ENCODE data around the gene SEMA6A.
"Not testable (repeated sequence)": the region's sequence is repeated elsewhere in the genome, so short reads cannot be mapped to it uniquely, and the experiment has no call there.

Gene SEMA6A

DNA sequence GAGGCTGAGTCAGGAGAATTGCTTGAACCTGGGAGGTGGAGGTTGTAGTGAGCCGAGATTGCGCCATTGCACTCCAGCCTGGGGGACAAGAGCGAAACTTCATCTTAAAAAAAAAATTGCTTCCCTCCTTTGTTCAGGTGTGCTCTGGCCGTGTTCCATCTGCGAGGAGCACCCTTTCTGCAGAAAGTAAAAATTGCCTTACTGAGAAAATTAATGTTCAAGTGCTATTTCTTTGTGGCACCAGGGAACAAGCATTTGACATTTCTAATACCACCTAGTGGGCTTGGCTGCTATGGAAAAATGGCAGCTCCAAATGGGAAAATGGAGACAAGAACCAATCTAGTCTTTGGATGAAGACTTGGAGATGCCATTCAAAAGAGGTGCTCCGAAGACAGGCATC, 29.2 kb downstream of the SEMA6A start:
- DNase-seq, result not testable (repeated sequence)

DNA sequence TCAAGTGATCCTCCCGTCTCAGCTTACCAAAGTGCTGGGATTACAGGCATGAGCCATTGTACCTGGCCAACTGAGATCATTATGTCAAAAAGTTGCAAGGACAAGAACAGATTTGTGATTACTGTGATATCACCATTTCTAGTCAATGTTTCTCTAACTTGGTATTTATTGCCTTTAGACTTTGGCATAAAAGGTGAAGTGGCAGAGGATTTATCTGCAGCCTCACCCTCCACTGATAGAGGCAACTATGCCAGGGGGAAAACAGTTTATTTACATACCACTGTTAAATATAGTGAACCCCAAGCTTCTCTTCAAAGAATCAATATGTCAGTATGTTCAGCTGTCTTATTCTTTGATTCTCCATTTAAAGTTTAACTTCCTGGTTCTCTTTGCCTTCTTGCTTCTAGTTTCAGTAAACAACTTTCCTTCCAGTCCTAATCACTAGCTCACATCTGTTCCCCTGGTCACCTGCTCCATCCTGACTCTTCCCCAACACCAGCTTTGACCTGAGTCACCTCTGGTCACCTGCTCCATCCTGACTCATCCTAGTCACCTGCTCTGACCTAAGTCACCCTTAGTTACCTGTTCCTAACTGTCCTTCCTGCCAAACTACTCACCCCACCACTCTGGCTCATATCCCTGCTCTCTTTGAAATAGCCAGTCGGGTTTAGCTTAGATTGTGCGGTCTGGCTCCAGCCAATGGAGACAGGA, 29.9 kb downstream of the SEMA6A start:
- DNase-seq, result no peak

DNA sequence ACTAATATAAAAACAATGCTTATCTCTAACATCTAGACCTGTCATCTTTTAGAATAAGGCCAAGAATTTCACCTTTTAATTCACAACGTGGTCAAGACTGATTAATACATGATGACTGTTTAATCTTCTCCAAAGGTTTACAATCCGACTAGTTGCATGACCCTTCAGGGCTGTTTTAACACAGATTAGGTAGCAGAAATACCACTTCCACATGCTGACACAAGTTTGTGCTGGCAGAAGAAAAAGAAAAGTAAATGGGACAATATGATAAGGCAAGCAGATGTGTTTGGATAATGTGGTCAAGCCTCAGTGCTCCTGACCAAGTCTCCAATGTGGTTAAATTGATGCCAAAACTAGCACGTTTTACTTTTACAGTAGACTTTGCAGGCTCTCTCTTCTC, 31.1 kb downstream of the SEMA6A start:
- no peak for DNase-seq

DNA sequence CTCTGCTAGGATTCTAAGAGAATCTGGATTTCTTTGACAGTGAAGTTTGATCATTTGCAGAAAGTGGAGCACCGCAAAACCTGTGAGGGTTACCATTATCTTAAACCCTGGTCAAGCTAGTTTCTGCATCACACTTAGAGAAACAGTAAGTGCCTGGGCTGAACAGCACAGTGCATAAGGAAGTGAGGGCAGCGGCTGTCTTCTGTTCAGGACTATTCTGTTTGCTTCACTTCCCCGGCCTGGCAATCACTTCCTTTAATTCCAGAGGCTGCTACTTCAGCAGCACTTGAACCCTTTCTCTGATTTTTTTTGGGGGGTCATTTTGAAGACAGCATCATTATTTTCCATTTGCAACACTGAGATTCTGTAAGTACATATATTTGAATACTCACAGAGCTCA, 32.0 kb downstream of the SEMA6A start:
- no peak for DNase-seq

DNA sequence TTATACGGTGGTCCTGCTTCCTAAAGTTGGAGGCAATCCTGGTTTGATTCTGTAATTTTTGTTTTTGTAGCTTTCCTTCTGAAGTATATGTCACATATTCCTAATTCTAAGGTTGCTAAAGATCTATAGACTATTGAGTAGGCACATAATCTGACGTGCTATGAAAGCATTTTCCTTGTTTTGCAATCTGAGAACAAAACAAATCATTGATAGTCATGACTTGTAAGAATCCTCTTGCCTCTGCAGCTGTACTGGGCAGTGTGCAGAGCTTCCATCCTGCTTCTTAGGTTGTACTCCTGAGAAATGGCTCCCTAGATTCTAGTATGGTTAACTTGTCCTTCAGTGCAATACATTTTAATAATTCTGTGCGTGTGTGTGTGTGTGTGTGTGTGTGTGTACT, 35.4 kb downstream of the SEMA6A start:
- no peak for DNase-seq

DNA sequence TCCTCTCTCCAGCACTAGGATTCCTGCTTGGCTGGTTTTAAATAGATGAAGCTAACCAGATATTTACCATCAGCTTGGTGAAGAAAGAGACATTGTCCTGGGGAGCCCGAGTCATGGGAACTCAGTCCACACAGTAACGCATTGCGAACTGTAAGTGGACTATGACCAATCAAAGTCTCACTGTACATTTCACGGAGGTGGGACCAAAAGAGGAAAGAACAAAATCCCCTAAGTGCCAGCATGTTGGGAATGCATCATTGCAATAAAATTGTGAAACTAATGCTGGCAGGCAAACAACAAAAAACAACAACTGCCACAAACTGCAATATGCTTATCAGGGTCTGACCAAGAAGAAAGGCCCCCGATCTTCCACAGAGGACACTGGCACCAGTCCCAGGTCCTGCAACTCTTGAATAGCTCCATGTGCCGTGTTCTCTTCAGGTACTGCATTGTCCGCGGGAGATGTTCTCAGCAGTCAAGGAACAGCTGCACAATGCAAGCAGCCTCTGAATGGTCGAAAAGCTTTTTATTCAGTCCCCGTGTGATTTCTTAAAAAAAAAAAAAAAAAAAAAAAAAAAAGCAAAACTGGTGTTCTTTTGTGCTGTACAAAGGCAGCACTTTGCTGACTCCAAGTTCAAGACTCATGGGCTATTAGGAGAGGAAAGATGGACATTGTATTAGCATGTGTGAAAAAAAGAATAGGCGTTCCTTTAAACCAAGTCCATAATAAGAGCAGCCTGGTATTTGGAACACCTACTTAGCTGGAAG, 38.1 kb downstream of the SEMA6A start:
- no peak for DNase-seq

DNA sequence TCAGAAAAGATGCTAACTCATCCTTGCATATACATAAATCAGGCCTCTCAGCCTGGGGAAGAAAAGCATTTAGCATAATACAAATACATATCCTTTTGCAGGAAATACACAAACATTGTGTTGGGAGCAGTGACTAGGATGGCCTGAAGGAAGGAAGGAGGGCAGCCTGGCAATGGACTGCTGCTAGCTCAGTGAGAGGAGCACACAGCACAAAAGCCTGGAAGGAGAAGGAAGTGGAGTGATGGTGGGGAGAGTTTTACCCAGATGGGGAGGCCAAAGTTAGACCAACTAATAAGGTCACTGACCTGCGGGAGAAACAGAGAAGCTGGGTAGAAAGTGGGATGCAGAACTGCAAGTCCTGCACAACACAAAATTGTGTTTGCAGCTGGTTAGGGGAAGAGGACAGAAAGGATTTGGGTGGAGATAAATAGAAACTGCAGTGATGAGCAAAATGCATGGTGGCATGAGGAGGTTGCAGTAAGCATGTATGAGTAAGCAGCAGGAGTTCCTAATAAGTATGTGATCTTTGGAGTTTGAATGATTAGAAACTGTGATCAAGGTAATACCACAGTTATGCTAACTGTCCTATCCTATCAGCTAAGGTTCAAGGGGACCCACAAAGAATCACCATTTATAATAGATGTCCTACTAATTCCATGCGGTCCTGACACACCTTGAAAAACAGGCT, 39.5 kb downstream of the SEMA6A start:
- DNase-seq, result no peak

DNA sequence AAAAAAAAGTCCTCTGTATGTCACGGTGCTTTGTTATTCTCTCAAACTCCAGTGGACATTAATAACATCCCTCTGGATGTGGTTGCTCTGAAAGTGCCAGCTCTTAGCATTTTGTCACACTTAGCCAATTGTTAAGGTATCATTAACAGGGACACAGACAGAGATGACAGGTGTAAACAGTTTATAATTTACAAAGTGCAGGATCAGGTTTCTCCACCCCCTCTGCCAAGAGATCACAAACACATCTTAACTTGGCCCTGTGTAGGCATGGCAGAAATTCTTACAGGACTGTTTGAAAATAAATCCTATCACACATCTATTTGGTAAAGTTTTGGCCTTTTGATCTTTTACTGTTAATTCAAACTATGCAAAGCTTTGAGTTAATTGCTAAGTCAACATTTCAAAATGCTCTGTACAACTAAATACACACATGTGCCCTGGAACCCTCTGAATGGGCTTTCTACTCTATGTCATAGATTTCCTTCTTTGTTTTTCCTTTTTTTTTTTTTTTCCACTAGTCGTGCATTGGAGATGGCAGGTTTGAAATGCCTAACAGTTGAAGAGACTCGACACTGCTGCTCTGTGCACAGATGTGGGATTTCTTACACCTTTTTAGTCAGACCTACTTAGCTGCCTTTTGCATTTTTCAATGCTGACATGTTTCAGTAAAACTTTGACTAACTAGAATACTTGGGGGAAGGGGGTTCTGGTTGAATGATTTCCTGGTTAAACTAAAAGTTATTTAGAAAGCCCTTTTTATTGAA, 41.7 kb downstream of the SEMA6A start:
- peak; percentile 52 for DNase-seq

DNA sequence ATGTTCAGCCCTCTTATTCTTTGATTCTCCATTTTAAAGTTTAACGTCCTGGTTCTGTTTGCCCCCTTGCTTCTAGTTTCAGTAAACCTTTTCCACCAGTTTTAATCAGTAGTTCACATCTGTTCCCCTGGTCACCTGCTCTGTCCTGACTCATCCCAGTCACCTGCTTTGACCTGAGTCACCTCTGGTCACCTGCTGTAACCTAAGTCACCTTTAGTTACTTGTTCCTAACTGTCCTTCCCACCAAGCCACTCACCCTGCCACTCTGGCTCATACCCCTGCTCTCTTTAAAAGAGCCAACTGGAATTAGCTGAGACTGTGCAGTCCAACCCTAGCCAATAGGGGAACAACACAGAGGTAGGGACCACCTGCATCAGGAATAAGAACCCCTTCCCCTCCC, 43.0 kb downstream of the SEMA6A start:
- no peak for DNase-seq

DNA sequence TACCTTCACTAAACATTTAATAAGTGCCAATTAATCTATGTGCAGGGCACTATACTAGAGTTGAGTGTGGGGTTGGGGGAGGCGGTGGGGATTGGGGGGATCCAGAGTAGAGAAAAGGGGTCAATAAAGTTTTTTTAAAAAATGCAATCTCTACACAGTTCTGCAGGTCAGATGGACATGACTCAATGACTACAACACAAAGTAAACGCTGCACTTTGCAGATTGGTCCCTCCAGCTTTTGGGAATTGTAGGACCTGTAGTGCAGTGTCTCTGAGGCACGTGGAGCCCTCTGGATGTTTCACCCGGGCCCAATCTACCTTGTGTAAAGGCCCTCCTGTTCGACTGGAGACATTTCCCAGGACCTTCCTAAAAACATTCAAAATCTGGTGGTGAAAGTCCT, 43.5 kb downstream of the SEMA6A start:
- DNase-seq, result no peak

DNA sequence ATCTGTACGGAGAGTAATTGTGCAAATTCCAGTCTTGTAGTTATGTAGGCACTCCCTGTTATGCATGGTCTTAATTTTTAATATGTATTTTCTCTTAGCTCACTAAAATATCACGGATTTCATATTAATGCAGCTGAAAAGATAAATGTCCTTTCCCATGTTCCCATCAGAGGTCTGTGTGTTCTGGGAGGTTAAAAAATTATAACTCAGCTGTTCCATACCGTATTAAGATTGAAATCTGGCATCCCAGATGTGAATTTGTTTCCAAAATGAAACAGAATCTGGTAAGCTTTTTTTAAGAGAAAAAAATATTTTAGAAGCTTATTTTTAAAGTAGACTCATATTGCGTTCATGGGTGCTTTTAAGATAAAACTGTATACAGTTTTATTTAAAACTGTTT, 44.3 kb downstream of the SEMA6A start:
- DNase-seq, result no peak

DNA sequence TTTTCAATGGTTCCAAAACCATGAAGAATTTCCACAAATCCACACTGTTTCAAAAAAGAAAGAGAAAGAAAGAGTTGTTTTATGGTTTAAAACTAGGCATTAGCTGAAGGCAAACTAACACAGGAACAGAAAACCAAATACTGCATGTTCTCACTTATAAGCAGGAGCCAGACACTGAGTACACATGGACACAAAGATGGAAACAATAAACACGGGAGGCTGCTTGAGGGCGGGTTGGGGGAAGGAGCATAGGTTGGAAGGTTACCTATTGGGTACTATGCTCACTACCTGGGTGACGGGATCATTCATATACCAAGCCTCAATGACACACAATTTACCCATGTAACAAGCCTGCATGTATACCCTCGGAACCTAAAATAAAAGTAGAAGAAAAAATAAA, 45.0 kb downstream of the SEMA6A start:
- no peak for DNase-seq

DNA sequence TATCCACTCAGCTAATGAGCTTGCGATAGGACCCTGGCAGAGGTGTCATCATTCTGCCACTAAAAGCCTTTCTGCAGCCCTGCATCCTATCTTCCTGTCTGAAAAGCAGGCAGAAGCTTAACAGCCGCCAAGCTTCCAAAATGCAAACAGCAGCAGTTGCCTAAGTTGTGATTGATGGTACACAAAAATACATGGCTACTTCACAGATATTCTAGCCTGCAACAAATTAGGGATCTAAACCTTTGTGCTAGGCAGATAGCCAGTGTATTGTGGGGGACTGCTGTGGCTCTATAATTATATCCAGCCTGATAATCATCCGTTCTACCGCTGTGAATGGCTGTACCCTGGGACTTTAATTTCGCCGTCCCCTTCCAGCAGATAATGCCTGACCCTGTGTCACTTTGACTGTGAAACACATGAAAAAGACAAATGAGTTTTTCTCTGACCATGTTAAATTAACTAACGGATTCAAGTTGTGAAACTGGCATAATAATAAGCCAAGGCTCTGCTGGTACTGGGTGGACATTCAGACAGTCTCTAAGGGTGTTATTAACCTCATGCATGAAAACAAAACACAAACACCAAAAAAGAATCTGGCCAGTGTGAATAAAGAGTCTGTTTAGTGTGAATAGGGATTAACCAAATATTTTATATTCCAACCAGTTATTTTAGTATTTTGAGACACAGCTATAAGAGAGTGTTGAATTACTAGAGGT, 45.9 kb downstream of the SEMA6A start:
- DNase-seq, result no peak

DNA sequence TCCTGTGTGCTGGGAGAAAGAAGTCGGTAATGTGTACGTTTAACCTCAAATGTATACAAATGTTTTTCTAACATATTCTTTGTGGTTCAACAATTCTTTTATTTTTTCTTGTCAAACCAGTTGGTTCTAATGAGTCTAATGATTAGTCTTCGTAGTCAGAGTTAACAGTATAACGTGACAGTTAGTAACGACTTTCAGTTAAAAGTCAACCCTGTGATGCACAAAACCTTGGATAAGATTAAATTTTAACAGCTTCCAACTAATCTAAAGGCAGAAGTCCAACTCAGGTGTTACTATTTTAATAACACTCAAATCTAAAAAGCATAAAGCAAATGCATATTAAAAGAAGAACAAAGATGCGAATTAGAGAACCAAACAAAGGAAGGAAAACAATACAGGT, 47.0 kb downstream of the SEMA6A start:
- no peak for DNase-seq

DNA sequence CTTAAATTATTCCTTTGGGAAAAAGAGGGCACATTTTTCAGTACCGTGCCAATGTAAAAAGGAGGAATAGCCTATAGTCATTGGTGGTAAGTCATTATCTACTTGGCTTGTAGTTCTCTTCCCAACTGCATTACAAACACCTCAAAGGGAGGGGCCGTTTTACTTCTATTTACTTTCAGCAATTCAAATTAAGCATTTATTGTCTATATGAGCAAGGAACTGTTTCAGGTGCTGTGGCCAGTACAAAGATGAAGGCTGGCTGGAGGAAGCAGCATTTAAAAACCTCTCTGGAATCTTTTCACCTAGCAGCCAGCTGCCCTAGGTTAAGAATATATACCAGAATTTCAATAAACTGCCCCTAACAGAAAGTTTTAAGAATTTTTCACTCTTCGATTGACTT, 48.9 kb downstream of the SEMA6A start:
- no peak for DNase-seq

DNA sequence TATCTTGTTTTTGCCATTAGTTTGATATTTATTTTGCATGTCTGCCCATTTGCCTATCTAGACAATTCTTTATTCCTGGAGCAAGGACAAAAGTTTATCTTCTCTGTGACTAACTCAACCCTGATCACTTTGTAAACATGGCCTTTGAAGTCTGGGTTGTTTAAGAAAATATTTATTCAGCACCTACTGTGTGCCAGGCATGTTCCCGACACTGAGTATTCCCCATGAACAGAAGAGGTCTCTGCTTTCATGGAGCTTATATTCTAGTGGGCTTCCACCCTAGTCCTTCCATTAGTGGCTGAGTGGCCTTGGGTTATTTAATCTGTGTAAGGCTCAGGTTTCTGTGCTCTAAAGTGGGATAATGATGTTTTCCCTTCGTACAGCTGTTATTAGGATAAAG, 49.7 kb downstream of the SEMA6A start:
- DNase-seq, result no peak

DNA sequence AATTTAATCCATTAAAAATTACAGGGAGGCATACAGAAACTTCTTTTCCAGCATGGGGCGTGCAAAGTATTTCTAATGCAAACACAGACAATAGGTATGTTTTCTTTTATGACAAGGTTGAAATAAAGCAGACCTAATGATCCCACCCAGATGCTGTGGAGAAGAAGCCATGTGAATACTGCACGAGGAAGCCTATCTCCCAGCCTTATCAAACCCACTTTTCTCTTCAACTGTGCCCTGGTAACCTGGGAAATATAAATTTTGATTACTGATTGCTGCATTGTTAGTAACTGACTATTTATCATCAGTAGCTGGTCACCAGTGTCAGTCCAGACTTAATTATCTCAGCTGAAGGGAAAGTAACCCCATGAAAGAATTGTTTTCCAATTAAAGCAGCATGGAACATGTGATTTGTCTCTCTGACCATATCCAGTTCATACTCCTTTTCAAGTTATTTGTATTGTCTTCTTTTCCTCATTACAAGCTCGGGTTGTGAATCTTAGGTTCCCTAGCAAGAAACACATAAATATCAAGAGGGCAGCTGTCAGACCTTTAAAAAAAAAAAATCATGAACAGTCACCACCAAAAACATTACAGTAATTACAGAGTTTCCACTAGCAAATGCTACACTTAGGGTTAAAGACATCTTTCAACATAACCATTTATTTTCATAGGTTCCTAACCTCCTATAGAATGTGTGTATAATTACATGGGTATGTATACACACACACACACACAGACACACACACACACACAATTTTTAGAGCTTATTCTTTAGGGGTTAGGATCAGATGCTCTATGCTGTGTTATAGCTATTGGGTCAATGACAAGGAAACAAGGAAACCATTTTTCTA, 50.3 kb downstream of the SEMA6A start:
- DNase-seq, result no peak

DNA sequence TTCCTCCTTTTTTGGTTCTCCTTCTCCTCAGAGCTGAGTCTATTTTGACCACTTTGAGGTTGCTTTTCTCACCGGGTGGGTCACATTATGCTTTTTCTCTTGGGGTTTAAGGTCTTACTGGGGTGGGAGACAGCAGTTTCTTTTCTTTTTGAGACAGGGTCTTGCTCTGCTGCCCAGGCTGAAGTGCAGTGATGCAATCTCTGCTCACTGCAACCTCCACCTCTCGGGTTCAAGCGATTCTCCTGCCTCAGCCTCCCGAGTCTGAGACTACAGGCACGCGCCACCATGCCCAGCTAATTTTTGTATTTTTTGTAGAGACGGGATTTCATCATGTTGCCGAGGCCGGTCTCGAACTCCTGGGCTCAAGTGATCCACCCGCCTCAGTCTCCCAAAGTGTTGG, 51.4 kb downstream of the SEMA6A start:
- not testable (repeated sequence) for DNase-seq

DNA sequence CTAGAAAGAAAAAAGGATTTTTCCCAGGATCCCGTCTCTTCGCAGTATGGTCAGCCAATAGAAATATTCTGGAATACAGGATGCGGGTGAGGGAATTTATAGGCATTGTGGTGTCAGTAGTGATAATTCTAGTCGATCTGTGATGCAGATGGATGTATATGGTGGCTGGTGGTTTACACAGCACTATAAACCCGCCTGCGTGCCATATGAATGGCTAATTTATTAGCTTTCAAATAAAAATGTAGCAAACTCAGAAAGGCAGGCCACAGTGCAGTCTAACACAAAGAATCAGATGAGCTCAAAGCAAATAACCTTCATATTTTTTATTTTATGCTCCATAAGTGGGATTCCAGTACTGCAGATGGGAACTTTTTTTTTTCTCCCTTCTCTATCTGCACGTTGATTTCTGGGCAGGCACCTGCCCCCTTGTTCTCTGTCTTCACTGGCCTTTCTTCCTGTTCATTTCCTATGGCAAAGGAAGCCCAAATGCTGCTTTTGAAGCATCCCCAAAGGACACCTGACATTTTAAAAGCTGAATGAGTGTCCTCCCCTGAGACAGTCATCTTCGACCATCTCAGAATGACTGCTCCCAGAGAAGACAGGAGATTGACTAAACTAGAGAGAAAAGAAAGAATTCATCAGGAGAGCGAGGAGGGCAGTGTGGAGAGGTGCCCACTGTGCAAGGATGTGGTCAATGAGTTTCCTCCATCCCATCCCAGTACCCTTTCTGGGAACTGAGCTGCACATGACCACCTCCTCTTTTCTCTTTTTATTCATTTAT, 52.1 kb downstream of the SEMA6A start:
- DNase-seq, result no peak

DNA sequence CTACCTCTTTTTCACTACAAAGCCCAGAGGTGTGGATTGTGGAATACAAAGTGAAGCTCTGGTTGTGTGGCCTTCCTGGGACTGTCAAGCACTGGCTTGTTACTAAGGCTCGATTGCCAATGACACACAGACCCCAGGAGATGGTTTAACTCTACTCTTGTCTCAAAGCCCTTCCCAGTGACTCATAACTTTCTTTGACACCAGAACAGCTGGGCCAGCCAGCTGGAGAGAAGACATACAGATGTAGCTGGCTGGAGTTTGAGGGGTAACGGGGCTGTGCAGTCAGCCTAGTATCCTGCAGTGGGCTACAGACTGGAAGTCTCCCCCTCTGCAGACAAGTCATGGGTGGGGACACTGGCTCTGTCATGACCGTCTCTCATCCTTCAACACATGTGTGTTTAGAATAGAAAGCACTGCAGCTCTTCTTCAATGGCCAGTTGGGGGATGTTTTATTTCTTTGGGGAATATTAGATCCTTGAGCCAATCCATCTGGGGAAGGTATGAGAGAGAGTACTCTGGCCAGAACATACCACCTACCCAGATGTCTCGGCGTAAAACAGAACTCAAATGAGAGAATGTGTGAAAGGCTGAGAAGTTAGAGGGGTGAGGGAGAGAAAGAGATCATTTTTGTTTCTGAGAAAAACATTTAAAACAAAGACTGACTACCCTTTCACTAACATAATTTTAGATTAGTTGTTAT, 53.3 kb downstream of the SEMA6A start:
- no peak for DNase-seq

All from NCI-H1105 (cell line).